ENCODE results near the gene TMPRSS5.

Gene TMPRSS5

DNA sequence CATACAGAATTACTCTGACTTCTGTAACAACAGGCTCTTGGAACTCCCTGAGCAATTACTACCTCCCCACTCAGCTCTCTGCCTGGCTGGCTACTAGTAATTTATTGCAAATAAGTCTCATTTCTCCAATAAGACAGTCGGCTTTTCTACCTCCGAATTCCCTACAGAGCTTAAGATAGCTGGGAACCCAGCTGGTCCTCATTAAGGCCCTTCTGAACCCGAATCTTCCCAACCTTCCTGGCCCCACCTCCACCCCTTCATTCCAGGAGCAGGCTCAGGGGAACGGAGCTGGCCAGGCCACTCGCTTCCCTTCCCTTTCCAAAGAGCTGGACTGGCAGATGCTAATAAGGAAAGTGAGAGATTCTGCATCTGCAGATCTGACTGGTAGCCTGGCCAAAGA is 21.6 kb downstream of the TMPRSS5 start:
- Histone ChIP-seq H3K27me3 (ENCODE audit: insufficient read depth, poor library complexity, severe bottlenecking) (no peaks in the 10 kb centered on the region), H3K27ac (replicated peaks) (no peak overlapping the region), H3K4me3 (replicated peaks; ENCODE audit: insufficient read depth, low read length) (no peak overlapping the region)
- no peak for DNase-seq (ENCODE audit: low read depth in 1 of 2, low spot score in 1 of 2)
- TF ChIP-seq, protein P1, sequence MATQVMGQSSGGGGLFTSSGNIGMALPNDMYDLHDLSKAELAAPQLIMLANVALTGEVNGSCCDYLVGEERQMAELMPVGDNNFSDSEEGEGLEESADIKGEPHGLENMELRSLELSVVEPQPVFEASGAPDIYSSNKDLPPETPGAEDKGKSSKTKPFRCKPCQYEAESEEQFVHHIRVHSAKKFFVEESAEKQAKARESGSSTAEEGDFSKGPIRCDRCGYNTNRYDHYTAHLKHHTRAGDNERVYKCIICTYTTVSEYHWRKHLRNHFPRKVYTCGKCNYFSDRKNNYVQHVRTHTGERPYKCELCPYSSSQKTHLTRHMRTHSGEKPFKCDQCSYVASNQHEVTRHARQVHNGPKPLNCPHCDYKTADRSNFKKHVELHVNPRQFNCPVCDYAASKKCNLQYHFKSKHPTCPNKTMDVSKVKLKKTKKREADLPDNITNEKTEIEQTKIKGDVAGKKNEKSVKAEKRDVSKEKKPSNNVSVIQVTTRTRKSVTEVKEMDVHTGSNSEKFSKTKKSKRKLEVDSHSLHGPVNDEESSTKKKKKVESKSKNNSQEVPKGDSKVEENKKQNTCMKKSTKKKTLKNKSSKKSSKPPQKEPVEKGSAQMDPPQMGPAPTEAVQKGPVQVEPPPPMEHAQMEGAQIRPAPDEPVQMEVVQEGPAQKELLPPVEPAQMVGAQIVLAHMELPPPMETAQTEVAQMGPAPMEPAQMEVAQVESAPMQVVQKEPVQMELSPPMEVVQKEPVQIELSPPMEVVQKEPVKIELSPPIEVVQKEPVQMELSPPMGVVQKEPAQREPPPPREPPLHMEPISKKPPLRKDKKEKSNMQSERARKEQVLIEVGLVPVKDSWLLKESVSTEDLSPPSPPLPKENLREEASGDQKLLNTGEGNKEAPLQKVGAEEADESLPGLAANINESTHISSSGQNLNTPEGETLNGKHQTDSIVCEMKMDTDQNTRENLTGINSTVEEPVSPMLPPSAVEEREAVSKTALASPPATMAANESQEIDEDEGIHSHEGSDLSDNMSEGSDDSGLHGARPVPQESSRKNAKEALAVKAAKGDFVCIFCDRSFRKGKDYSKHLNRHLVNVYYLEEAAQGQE (IDR thresholded peaks at IDR 0.05; ENCODE audit: insufficient replicate concordance, low read depth): no peak
- TF ChIP-seq SPI1 (IDR thresholded peaks at IDR 0.05; ENCODE audit: borderline replicate concordance, low read depth) (no peak), POLR2AphosphoS5 (IDR thresholded peaks at IDR 0.05; ENCODE audit: low read depth) (no peak), GABPA (IDR thresholded peaks at IDR 0.05; ENCODE audit: low read depth) (no peak), CTCF (IDR thresholded peaks at IDR 0.05; ENCODE audit: insufficient read depth, low read length) (no peak)

GRCh38 chr11:113683481-113684046 is 22.5 kb downstream of the TMPRSS5 start:
- H3K27ac ChIP-seq (replicated peaks): no peak overlapping the region
- no peak for DNase-seq (ENCODE audit: low read depth in 1 of 2, low spot score in 1 of 2)
- peaks cover 2% of the 10 kb centered on the region for H3K27me3 ChIP-seq (ENCODE audit: insufficient read depth, poor library complexity, severe bottlenecking)
- no peak overlapping the region for H3K4me3 ChIP-seq (replicated peaks; ENCODE audit: insufficient read depth, low read length)
- no peak for TF ChIP-seq CTCF (IDR thresholded peaks at IDR 0.05; ENCODE audit: insufficient read depth, low read length)
- TF ChIP-seq GABPA (IDR thresholded peaks at IDR 0.05; ENCODE audit: low read depth): no peak
- TF ChIP-seq SPI1 (IDR thresholded peaks at IDR 0.05; ENCODE audit: borderline replicate concordance, low read depth): no peak
- TF ChIP-seq, protein P1 (IDR thresholded peaks at IDR 0.05; ENCODE audit: insufficient replicate concordance, low read depth): no peak
- TF ChIP-seq POLR2AphosphoS5 (IDR thresholded peaks at IDR 0.05; ENCODE audit: low read depth): no peak

DNA sequence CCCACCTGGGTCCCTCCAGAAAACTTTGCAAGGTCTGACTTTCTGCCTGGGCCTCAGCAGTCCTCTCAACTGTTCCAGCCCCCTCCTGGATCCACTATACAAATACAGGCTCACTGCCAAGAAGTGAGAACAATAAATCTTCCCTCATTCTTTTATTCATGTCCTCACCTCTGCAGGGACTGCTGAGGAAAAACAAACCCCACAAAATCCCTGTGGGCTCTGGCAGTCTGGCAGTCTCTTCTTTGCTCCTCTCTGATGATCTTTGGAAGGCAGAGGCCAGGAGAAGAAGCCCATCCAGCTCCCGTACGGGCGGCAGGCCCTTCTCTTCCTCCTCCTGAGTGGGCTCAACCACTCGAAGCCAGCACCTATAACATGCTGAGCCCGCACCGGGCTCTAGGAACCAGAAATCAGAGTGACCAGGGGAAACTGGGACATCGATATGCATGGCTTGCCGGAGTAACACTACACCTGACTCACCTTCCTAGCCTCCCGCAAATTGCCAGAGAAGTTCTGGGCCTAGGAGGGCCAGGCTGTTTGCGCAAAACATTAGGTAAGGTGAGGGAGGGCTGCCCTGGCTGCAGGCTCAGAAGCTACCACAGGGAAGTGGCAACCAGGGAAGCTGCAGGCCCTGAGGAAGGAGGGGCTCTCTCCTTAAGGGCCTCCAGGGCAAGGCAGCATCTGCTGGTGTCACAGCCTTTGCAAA is 24.2 kb downstream of the TMPRSS5 start:
- TF ChIP-seq SPI1 (IDR thresholded peaks at IDR 0.05; ENCODE audit: borderline replicate concordance, low read depth) (no peak), CTCF (IDR thresholded peaks at IDR 0.05; ENCODE audit: insufficient read depth, low read length) (no peak)
- TF ChIP-seq, protein P1 (IDR thresholded peaks at IDR 0.05; ENCODE audit: insufficient replicate concordance, low read depth): no peak
- Histone ChIP-seq H3K27ac (replicated peaks) (no peak overlapping the region), H3K27me3 (ENCODE audit: insufficient read depth, poor library complexity, severe bottlenecking) (peaks cover 2% of the 10 kb centered on the region), H3K4me3 (replicated peaks; ENCODE audit: insufficient read depth, low read length) (no peak overlapping the region)
- DNase-seq (ENCODE audit: low read depth in 1 of 2, low spot score in 1 of 2): no peak
